Cardiac ventricle fibroblast (primary cell): ENCODE results near the gene PCDHGB5. TPM values are rescaled to one million over a fixed set of nuclear protein-coding genes. Genes with fewer than 3 reads are reported as not detected.

Experiments used
- total RNA-seq: library from RNA; depleted of rRNA; stranded (reverse); fragments of >200 nt; gene quantifications from 2 replicates; pipeline ENCODE4 v1.2.3, GENCODE V29; 2015

The PCDHGB5 gene
- 32.0 and 38.0 TPM in 2 replicates for total RNA-seq

DNA sequence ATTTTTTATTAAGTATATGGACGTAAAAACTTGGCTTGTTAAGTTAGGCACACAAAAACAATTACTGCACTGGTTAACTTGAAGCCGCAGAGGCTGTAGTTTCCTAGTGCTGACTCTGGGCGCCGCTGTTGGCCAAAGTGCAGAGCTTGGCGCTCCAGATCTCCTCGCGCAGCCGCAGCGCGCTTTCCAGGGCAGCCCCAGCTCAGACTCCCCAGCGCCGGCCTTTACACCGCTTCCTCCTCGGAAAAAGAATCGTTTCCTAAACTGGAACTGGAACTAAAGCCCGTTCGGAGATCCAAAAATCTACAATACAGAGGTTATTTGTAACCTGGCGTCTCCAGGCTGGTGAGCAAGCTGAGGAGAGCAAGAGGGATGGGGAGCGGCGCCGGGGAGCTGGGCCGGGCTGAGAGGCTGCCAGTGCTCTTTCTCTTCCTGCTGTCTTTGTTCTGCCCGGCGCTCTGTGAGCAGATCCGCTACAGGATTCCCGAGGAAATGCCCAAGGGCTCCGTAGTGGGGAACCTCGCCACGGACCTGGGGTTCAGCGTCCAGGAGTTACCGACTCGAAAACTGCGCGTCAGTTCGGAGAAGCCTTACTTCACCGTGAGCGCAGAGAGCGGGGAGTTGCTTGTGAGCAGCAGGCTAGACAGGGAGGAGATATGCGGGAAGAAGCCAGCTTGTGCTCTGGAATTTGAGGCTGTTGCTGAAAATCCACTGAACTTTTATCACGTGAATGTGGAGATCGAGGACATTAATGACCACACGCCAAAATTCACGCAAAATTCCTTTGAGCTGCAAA, at the start of gene PCDHGB5:
TSS of gene PCDHGB5 (plus strand) at position 192 of the 796 bp plus-strand sequence. CDS start at position 373, 181 bp downstream.

DNA sequence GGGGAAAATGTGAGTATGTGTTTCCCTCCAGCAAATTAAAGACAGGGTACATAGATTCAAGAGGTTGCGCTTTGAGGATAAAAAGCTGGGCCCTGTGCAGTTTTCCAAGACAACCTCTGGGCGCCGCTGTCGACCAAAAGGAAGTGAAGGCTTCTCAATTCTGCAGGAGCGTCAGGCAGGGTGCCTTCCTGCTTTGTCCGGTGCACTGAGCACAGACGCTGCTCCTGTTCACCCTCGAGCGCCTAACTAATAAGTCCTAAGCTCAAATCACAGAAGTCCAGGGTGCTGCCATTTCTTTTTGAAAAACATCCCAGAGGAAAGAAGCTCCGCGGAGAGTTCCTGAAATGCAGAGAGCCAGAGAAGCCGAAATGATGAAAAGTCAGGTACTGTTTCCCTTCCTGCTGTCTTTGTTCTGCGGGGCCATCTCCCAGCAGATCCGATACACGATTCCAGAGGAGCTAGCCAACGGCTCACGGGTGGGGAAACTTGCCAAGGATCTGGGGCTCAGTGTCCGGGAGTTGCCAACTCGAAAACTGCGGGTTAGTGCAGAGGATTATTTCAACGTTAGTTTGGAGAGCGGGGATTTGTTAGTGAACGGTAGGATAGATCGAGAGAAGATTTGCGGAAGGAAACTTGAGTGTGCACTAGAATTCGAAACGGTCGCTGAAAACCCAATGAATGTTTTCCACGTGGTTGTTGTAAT, 47.7 kb upstream of the PCDHGB5 start, which contains the start of gene PCDHGB1:
TSS of gene PCDHGB1 (plus strand) at position 183 of the 703 bp plus-strand sequence. CDS start at position 345, 162 bp downstream.

DNA sequence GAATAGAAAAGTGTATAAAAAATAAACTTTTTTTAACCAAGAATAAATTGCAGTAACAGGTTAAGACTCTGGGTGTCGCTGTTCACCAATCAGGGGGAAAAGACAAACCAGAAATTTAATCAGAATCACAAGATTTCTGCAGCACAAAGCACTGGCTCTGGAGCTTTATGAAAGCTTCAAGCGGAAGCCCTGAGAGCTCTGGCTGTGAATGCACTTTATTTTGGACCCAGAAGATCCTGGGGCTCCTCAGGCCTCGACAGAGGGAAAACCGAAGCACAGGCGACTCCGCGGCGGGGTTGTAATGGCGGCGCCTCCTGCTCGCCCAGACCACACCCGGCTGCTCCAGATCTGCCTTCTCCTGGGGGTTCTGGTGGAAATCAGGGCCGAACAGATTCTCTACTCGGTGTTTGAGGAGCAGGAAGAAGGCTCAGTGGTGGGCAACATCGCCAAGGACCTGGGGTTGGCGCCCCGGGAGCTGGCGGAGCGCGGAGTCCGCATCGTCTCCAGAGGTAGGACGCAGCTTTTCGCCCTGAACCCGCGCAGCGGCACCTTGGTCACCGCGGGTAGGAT, 42.8 kb upstream of the PCDHGB5 start, which contains the start of gene PCDHGA4:
TSS of gene PCDHGA4 (plus strand) at position 122 of the 570 bp plus-strand sequence. CDS start at position 209, 87 bp downstream.

DNA sequence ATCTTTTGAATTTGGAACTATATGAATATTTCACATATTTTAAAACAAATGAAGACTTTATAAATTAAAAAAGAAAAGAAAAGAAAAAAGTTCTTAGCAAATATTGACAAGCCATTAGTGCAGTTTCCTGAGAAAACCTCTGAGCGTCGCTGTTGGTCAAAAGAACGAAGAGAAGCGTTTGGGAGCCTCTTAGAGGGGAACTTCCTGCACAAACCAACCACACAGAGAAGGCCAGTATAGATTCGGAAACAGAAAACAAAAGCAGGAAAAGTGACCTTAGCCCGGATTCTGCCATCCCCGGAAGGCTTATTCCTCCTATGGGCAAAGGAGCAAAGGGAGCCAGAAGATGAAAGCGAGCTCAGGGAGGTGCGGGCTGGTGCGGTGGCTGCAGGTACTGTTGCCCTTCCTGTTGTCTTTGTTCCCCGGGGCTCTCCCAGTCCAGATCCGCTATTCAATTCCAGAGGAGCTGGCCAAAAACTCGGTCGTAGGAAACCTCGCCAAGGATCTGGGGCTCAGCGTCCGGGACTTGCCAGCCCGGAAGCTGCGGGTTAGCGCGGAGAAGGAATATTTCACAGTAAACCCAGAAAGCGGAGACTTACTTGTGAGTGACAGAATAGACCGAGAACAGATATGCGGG, 37.8 kb upstream of the PCDHGB5 start, which contains the start of gene PCDHGB2:
TSS of gene PCDHGB2 (plus strand) at position 205 of the 637 bp plus-strand sequence. CDS start at position 347, 142 bp downstream.

DNA sequence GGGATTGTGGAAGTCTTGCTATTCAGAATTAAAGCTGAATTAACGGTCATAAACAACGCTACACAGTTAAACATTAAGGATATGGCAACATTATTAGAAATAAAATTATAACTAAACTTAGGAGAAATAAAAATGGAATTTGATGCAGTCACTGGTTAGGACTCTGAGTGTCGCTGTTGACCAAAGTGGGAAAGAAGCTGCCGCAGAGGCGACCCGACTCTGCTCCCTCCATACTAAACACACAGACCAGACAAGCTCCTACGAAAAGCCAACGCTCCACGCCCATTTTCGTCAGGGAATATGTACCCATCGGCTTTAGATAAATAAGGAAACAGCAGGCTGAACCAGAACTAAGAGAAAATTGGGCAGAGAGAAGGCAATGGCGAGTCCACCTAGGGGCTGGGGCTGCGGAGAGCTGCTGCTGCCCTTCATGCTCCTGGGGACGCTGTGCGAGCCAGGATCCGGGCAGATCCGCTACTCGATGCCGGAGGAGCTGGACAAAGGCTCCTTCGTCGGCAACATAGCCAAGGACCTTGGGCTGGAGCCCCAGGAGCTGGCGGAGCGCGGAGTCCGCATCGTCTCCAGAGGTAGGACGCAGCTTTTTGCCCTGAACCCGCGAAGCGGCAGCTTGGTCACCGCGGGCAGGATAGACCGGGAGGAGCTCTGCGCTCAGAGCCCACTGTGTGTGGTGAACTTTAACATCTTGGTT, 33.6 kb upstream of the PCDHGB5 start, which contains the start of gene PCDHGA5:
TSS of gene PCDHGA5 (plus strand) at position 211 of the 709 bp plus-strand sequence. CDS start at position 380, 169 bp downstream.

DNA sequence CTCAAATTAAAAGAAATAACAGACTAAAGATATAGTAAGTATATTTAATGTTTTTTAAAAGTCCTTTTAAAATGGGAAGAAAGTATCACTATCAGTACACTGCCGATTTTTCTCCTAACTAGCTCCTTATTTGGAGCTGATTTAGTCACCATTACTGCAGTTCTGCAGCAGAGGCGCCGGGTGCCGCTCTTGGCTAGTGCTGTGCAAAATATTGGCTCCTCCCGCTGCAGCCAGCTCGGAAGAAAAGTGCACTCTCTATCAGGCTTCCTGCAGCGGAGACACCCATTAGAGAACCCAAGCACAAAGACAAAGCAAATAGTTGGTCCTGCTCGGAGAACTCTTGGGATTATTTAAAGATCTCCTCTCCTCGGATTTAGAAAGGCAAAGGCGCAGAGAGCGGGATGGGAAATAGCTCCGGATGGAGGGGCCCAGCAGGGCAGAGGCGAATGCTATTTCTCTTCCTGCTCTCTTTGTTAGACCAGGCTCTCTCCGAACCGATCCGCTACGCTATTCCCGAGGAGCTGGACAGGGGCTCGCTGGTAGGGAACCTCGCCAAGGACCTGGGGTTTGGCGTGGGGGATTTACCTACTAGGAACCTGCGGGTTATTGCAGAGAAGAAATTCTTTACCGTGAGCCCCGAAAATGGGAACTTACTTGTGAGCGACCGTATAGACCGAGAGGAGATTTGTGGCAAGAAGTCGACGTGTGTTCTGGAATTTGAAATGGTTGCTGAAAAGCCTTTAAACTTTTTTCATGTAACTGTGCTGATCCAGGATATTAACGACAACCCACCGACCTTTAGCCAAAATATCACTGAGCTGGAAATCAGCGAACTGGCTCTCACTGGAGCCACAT, 27.5 kb upstream of the PCDHGB5 start, which contains the start of gene PCDHGB3:
TSS of gene PCDHGB3 (plus strand) at position 249 of the 855 bp plus-strand sequence. CDS start at position 402, 153 bp downstream.

DNA sequence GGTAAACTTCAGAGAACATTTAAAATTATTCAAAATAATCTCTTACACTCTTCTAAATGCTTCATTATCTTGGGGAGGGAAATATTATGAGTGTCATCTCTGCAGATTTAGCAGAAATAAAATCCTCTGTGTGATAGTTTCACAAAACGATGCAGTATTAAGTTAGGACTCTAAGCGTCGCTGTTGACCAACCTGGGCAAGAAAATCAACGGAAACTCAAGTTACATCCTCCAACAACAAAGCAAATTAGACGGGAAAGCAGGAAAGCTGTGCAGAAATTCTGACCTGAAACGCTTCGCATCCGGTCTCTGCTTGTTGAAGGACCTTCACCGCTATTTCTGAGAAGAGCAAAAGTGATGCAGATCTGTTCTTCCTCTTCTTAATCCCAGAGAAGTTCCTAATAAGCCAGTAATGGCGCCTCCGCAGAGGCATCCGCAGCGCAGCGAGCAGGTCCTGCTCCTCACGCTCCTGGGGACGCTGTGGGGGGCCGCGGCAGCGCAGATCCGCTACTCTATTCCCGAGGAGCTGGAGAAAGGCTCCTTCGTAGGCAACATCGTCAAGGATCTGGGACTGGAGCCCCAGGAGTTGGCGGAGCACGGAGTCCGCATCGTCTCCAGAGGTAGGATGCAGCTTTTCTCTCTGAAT, 24.0 kb upstream of the PCDHGB5 start, which contains the start of gene PCDHGA6:
TSS of gene PCDHGA6 (plus strand) at position 219 of the 645 bp plus-strand sequence. CDS start at position 412, 193 bp downstream.

DNA sequence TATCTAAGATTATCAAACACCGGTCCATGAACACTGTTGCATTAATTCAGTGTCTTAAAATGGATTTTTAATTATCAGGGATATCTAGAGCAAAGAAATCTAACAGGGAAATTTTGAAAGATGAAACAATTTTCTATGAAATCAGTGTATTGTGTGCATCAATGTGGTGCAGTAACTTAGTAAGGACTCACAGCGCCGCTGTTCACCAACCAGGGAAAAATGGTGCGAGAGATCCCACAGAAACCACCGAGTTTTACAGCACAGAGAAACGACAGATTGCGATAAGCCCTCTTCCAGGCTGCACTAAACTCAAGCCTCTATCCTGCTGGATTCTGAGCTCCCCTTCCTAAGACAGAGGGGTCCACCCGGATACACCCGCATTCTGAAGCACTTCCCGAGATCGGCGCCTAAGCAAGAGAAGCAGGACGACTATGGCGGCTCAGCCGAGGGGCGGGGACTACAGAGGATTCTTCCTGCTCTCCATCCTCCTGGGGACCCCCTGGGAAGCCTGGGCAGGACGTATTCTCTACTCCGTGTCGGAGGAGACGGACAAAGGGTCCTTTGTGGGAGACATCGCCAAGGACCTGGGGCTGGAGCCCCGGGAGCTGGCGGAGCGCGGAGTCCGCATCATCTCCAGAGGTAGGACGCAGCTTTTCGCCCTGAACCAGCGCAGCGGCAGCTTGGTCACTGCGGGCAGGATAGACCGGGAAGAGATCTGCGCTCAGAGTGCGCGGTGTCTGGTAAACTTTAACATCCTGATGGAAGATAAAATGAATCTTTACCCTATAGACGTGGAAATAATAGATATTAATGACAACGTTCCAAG, 15.1 kb upstream of the PCDHGB5 start, which contains the start of gene PCDHGA7:
TSS of gene PCDHGA7 (plus strand) at position 274 of the 826 bp plus-strand sequence. CDS start at position 432, 158 bp downstream.

DNA sequence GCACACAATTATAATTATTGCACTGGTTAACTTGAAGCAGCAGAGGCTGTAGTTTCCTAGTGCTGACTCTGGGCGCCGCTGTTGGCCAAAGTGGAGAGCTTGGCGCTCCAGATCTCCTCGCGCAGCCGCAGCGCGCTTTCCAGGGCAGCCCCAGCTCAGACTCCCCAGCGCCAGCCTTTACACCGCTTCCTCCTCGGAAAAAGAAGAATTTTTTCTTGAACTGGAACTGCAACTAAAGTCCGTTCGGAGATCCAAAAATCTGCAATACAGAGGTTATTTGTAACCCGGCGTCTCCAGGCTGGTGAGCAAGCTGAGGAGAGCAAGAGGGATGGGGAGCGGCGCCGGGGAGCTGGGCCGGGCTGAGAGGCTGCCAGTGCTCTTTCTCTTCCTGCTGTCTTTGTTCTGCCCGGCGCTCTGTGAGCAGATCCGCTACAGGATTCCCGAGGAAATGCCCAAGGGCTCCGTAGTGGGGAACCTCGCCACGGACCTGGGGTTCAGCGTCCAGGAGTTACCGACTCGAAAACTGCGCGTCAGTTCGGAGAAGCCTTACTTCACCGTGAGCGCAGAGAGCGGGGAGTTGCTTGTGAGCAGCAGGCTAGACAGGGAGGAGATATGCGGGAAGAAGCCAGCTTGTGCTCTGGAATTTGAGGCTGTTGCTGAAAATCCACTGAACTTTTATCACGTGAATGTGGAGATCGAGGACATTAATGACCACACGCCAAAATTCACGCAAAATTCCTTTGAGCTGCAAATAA, 10.0 kb upstream of the PCDHGB5 start, which contains the start of gene PCDHGB4:
TSS of gene PCDHGB4 (plus strand) at position 142 of the 755 bp plus-strand sequence. CDS start at position 329, 187 bp downstream.

DNA sequence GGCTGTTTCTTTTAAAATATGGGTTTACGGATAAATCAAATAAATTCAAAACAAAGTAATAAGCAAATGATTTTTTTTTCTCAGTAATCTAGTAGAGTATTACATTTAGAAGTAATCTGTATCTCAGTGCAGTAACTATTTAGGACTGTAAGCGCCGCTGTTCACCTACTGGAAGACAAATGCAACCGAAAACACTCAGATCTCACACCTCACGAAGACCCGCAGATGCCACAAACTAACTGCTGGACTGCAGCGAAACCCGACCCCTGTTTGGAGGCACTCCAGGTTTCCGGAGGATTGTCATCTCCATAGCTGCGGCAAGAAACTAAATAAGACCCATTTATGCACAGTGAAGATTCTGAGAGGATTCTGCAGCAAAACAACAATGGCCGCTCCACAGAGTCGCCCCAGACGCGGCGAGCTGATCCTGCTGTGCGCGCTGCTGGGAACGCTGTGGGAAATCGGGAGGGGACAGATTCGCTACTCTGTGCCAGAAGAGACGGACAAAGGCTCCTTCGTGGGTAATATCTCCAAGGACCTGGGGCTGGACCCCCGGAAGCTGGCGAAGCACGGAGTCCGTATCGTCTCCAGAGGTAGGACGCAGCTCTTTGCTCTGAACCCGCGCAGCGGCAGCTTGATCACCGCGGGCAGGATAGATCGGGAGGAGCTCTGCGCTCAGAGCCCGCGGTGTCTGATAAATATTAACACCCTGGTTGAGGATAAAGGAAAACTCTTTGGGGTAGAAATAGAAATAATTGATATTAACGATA, 5.1 kb upstream of the PCDHGB5 start, which contains the start of gene PCDHGA8:
TSS of gene PCDHGA8 (plus strand) at position 205 of the 770 bp plus-strand sequence. CDS start at position 386, 181 bp downstream.

DNA sequence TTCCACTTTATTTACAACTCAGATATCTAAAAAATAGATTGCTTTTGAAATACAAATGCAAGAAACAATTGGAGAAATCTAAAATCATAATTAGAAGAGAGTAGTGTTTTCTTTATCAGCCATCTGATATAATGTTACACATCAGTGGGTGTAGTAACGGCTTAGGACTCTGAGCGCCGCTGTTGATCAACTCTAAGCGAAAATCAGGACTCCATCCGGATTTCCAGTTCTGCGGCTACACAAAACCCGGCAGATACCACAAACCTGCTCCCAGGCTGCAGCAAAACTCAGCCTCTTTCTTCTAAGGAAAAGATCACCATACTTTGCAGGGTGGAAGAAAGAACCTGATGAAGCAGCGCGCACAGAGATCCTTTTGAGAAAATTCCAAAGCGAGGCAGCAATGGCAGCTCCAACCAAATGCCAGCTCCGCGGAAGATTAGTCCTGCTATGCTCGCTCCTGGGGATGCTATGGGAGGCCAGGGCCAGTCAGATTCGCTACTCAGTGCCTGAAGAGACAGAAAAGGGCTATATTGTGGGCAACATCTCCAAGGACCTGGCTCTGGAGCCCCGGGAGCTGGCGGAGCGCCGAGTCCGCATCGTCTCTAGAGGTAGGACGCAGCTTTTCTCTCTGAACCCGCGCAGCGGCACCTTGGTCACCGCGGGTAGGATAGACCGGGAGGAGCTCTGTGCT, 5.0 kb downstream of the PCDHGB5 start, which contains the start of gene PCDHGA9:
TSS of gene PCDHGA9 (plus strand) at position 226 of the 691 bp plus-strand sequence. CDS start at position 401, 175 bp downstream.

DNA sequence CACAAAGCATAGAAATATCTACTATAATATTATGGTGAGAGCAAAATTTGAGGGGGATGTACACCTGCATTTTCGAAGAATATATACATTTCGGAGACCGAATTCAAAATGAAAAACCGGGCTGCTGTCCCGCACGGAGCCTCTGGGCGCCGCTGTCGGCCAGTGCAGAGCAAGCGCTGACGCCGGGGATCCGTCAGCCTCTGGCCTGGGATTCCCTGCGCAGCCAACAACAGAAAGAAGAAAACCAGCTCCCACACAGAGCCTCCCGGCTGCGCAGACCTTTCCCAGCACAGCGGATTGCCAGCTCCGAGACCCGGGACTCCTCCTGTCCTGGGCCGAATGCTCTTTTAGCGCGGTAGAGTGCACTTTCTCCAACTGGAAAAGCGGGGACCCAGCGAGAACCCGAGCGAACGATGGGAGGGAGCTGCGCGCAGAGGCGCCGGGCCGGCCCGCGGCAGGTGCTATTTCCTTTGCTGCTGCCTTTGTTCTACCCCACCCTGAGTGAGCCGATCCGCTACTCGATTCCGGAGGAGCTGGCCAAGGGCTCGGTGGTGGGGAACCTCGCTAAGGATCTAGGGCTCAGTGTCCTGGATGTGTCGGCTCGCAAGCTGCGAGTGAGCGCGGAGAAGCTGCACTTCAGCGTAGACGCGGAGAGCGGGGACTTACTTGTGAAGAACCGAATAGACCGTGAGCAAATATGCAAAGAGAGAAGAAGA, 10.2 kb downstream of the PCDHGB5 start, which contains the start of gene PCDHGB6:
TSS of gene PCDHGB6 (plus strand) at position 232 of the 716 bp plus-strand sequence. CDS start at position 414, 182 bp downstream.

DNA sequence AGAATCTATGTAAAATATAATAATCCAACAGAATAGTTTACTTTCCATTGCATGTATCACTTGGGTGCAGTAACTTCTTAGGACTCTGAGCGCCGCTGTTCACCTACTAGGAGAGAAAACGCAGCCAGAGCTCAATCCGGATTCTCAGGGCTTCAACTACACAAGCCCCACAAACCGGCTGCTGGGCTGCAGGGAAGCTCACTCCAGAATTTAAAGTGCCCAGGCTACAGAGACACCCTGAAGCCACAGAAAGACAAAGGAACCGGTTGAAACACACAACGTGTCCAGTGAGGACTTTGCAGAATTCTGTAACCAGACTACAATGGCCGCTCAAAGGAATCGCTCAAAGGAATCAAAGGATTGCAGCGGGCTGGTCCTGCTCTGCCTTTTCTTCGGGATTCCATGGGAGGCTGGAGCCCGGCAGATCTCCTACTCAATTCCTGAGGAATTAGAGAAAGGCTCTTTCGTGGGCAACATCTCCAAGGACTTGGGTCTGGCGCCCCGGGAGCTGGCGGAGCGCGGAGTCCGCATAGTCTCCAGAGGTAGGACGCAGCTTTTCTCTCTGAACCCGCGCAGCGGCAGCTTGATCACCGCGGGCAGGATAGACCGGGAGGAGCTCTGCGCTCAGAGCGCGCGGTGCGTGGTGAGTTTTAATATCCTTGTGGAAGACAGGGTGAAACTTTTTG, 15.2 kb downstream of the PCDHGB5 start, which contains the start of gene PCDHGA10:
TSS of gene PCDHGA10 (plus strand) at position 134 of the 686 bp plus-strand sequence. CDS start at position 323, 189 bp downstream.

DNA sequence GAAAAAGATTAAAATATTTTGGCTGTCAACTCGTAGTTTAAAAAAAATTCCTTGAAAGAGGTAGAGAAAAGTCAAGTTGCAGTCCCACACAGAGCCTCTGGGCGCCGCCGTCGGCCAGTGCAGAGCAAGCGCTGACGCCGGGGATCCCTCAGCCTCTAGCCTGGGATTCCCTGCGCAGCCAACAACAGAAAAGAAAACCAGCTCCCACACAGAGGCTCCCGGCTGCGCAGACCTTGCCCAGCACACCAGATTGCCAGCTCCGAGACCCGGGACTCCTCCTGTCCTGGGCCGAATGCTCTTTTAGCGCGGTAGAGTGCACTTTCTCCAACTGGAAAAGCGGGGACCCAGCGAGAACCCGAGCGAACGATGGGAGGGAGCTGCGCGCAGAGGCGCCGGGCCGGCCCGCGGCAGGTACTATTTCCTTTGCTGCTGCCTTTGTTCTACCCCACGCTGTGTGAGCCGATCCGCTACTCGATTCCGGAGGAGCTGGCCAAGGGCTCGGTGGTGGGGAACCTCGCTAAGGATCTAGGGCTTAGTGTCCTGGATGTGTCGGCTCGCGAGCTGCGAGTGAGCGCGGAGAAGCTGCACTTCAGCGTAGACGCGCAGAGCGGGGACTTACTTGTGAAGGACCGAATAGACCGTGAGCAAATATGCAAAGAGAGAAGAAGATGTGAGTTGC, 19.9 kb downstream of the PCDHGB5 start, which contains the start of gene PCDHGB7:
TSS of gene PCDHGB7 (plus strand) at position 184 of the 679 bp plus-strand sequence. CDS start at position 367, 183 bp downstream.

